Uterus (tissue), 2 donors: ENCODE results near the gene TAS1R3.

Source experiments
- POLR2A ChIP-seq, 2 donors: fragments of 450-650 bp; IDR thresholded peaks; one replicate each; pipeline ENCODE4 v1.6.1; 2016; ENCODE audit warnings: antibody characterized with exemption in 2 of 2, mild to moderate bottlenecking in 1 of 2, moderate library complexity in 1 of 2
- TF ChIP-seq, protein P1 (sequence below), 4 experiments: fragments of 200-600 bp in 2 of 4; fragments of 450-650 bp in 2 of 4; sonication (generic) in 2 of 4; IDR thresholded peaks; one replicate each; pipeline ENCODE4 v1.5.1; 2016 to 2019; ENCODE audit warnings: antibody characterized with exemption in 4 of 4, mild to moderate bottlenecking in 2 of 4, moderate library complexity in 1 of 4

DNA sequence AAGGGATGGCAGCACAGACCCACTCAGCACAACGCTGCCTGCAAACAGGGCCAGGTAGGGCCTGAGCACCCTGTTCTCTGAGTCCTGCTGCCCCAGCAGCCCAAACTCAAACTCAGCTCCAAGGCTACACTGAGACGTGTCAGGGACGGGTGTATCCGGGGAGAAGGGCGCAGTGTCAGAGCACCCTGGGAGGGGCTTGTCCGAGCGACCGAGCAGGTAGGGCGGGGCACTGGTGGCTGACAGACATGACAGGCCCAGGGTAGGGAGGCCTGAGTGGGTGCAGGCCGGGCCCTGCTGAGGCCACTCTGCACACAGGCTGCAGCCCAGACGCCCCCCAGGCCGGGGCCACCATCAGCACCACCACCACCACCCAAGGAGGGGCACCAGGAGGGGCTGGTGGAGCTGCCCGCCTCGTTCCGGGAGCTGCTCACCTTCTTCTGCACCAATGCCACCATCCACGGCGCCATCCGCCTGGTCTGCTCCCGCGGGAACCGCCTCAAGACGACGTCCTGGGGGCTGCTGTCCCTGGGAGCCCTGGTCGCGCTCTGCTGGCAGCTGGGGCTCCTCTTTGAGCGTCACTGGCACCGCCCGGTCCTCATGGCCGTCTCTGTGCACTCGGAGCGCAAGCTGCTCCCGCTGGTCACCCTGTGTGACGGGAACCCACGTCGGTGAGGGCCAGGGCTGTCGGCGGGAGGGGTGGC is 45.3 kb upstream of the TAS1R3 start:
- TF ChIP-seq, protein P1, sequence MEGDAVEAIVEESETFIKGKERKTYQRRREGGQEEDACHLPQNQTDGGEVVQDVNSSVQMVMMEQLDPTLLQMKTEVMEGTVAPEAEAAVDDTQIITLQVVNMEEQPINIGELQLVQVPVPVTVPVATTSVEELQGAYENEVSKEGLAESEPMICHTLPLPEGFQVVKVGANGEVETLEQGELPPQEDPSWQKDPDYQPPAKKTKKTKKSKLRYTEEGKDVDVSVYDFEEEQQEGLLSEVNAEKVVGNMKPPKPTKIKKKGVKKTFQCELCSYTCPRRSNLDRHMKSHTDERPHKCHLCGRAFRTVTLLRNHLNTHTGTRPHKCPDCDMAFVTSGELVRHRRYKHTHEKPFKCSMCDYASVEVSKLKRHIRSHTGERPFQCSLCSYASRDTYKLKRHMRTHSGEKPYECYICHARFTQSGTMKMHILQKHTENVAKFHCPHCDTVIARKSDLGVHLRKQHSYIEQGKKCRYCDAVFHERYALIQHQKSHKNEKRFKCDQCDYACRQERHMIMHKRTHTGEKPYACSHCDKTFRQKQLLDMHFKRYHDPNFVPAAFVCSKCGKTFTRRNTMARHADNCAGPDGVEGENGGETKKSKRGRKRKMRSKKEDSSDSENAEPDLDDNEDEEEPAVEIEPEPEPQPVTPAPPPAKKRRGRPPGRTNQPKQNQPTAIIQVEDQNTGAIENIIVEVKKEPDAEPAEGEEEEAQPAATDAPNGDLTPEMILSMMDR (IDR thresholded peaks at IDR 0.05): no peak
- TF ChIP-seq POLR2A (IDR thresholded peaks at IDR 0.05): no peak
